Measurements from ENCODE around the gene BRD3OS. TPM values are rescaled to one million over a fixed set of nuclear protein-coding genes. Genes with fewer than 3 reads are reported as not detected.

BRD3OS gene
- total and polyA plus RNA-seq, 2 of the 13 experiments (the other 11 are each of a cell fraction or from before 2014, with no cell fraction given) = 4.9 to 5.7 TPM

- TF ChIP-seq, protein P1, sequence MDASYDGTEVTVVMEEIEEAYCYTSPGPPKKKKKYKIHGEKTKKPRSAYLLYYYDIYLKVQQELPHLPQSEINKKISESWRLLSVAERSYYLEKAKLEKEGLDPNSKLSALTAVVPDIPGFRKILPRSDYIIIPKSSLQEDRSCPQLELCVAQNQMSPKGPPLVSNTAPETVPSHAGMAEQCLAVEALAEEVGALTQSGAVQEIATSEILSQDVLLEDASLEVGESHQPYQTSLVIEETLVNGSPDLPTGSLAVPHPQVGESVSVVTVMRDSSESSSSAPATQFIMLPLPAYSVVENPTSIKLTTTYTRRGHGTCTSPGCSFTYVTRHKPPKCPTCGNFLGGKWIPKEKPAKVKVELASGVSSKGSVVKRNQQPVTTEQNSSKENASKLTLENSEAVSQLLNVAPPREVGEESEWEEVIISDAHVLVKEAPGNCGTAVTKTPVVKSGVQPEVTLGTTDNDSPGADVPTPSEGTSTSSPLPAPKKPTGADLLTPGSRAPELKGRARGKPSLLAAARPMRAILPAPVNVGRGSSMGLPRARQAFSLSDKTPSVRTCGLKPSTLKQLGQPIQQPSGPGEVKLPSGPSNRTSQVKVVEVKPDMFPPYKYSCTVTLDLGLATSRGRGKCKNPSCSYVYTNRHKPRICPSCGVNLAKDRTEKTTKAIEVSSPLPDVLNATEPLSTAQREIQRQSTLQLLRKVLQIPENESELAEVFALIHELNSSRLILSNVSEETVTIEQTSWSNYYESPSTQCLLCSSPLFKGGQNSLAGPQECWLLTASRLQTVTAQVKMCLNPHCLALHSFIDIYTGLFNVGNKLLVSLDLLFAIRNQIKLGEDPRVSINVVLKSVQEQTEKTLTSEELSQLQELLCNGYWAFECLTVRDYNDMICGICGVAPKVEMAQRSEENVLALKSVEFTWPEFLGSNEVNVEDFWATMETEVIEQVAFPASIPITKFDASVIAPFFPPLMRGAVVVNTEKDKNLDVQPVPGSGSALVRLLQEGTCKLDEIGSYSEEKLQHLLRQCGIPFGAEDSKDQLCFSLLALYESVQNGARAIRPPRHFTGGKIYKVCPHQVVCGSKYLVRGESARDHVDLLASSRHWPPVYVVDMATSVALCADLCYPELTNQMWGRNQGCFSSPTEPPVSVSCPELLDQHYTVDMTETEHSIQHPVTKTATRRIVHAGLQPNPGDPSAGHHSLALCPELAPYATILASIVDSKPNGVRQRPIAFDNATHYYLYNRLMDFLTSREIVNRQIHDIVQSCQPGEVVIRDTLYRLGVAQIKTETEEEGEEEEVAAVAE (CRISPR knock-in tag; IDR thresholded peaks at IDR 0.05; ENCODE audit: borderline replicate concordance) = no peak
- no peak for TF ChIP-seq ZFP82 (CRISPR knock-in tag; IDR thresholded peaks at IDR 0.05; ENCODE audit: borderline replicate concordance)
- no peak for TF ChIP-seq ADNP (CRISPR knock-in tag; IDR thresholded peaks at IDR 0.05)
- TF ChIP-seq, protein P2, sequence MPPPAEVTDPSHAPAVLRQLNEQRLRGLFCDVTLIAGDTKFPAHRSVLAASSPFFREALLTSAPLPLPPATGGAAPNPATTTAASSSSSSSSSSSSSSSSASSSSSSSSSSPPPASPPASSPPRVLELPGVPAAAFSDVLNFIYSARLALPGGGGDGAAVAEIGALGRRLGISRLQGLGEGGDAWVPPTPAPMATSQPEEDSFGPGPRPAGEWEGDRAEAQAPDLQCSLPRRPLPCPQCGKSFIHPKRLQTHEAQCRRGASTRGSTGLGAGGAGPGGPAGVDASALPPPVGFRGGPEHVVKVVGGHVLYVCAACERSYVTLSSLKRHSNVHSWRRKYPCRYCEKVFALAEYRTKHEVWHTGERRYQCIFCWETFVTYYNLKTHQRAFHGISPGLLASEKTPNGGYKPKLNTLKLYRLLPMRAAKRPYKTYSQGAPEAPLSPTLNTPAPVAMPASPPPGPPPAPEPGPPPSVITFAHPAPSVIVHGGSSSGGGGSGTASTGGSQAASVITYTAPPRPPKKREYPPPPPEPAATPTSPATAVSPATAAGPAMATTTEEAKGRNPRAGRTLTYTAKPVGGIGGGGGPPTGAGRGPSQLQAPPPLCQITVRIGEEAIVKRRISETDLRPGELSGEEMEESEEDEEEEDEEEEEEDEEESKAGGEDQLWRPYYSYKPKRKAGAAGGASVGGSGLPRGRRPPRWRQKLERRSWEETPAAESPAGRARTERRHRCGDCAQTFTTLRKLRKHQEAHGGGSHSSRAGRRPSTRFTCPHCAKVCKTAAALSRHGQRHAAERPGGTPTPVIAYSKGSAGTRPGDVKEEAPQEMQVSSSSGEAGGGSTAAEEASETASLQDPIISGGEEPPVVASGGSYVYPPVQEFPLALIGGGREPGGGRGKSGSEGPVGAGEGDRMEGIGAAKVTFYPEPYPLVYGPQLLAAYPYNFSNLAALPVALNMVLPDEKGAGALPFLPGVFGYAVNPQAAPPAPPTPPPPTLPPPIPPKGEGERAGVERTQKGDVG (CRISPR knock-in tag; IDR thresholded peaks at IDR 0.05; ENCODE audit: borderline replicate concordance) = no peak
- TF ChIP-seq KLF6 (CRISPR knock-in tag; IDR thresholded peaks at IDR 0.05) = no peak
- no peak for TF ChIP-seq TAF1 (CRISPR knock-in tag; IDR thresholded peaks at IDR 0.05)
- TF ChIP-seq ZNF205 (CRISPR knock-in tag; IDR thresholded peaks at IDR 0.05) = no peak
- TF ChIP-seq TOE1 (CRISPR knock-in tag; IDR thresholded peaks at IDR 0.05) = 0 out of 2 replicates have a peak, but pooled peaks have one; percentile 18
- TF ChIP-seq, protein P3, sequence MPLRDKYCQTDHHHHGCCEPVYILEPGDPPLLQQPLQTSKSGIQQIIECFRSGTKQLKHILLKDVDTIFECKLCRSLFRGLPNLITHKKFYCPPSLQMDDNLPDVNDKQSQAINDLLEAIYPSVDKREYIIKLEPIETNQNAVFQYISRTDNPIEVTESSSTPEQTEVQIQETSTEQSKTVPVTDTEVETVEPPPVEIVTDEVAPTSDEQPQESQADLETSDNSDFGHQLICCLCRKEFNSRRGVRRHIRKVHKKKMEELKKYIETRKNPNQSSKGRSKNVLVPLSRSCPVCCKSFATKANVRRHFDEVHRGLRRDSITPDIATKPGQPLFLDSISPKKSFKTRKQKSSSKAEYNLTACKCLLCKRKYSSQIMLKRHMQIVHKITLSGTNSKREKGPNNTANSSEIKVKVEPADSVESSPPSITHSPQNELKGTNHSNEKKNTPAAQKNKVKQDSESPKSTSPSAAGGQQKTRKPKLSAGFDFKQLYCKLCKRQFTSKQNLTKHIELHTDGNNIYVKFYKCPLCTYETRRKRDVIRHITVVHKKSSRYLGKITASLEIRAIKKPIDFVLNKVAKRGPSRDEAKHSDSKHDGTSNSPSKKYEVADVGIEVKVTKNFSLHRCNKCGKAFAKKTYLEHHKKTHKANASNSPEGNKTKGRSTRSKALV (CRISPR knock-in tag; IDR thresholded peaks at IDR 0.05) = no peak
- no peak for TF ChIP-seq ZZZ3 (CRISPR knock-in tag; IDR thresholded peaks at IDR 0.05; ENCODE audit: borderline replicate concordance)
- no peak for TF ChIP-seq ARID2 (CRISPR knock-in tag; IDR thresholded peaks at IDR 0.05; ENCODE audit: borderline replicate concordance)
- TF ChIP-seq ATF4 (CRISPR knock-in tag; IDR thresholded peaks at IDR 0.05) = no peak
- no peak for TF ChIP-seq ZNF251 (CRISPR knock-in tag; IDR thresholded peaks at IDR 0.05)
- TF ChIP-seq ZNF143 (CRISPR knock-in tag; IDR thresholded peaks at IDR 0.05) = no peak; the same call in 1 of the 2 replicates
- TF ChIP-seq RBM39 (IDR thresholded peaks at IDR 0.05; ENCODE audit: low read depth, low read length, poor library complexity, severe bottlenecking) = no peak
- TF ChIP-seq ATAD3A (CRISPR knock-in tag; IDR thresholded peaks at IDR 0.05) = no peak
Observed at GRCh38 chr9:133978226-133978898, 46.9 kb upstream of the BRD3OS start (continued).
